HG02763 (cell line): Measurements from ENCODE around the gene PALD1.
"Not testable (repeated sequence)": the region's sequence is repeated elsewhere in the genome, so short reads cannot be mapped to it uniquely, and the experiment has no call there.

Experiments used
- ATAC-seq: cut with Tn5 transposase; IDR thresholded peaks from one replicate; pipeline ENCODE4 v1.9.1; 2021; ENCODE audit warnings: mild to moderate bottlenecking, moderate library complexity; ENCODE audit not compliant: unreplicated experiment

PALD1 gene

GRCh38 chr10:70600512-70601395, 122.2 kb downstream of the PALD1 start:
- ATAC-seq: no peak

GRCh38 chr10:70601746-70602145, 123.2 kb downstream of the PALD1 start:
- no peak for ATAC-seq

- no peak for ATAC-seq
Measured at GRCh38 chr10:70602665-70603448, 124.3 kb downstream of the PALD1 start, which contains the start of gene PRF1. PRF1 (minus strand) TSS chr10:70602741; CDS start chr10:70600902, 1,839 bp downstream.

- ATAC-seq: no peak
Measured at GRCh38 chr10:70603449-70603801, 124.9 kb downstream of the PALD1 start.

- no peak for ATAC-seq
Measured at GRCh38 chr10:70604106-70604505, 125.5 kb downstream of the PALD1 start.

GRCh38 chr10:70605161-70605560, 126.6 kb downstream of the PALD1 start:
- ATAC-seq: no peak

- no peak for ATAC-seq
Measured at GRCh38 chr10:70607936-70608335, 129.4 kb downstream of the PALD1 start.

- no peak for ATAC-seq
Measured at GRCh38 chr10:70613941-70614340, 135.4 kb downstream of the PALD1 start.

- ATAC-seq: not testable (repeated sequence)
Measured at GRCh38 chr10:70614364-70614763, 135.8 kb downstream of the PALD1 start.

GRCh38 chr10:70615211-70615610, 136.6 kb downstream of the PALD1 start:
- no peak for ATAC-seq

GRCh38 chr10:70615784-70616522, 137.4 kb downstream of the PALD1 start:
- no peak for ATAC-seq

- ATAC-seq: no peak
Measured at GRCh38 chr10:70616761-70617160, 138.2 kb downstream of the PALD1 start.
